Measurements from ENCODE around the gene EDN2.

The EDN2 gene

DNA sequence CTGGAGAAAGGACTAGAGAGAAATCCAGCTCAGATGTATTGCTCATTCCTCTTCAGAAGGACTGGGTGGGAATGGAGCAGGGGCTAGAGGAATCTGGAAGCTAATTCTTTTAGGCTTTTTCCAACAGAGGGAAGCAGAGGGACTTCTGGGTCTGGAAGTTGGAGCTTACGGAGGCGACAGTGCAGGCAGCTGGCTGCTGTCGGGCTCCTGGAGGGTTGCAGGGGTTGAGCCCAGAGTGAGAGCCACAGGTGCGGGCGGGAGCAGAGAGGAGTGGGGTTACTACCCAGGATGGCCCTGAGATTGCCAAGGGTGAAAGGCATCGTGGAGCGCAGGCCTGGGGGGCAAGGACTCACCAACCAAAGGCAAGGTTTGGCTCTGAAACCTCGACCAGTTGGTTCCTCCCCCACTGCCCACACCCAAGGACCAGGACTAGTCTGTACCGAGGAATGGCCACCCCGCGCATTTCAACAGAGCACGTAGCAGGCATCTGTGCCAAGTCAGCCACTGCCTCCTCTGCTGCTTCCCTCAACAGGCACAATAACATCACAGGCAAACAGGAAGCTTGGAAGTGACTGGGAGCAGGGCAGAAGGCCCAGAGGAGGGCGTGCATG, 22.7 kb upstream of the EDN2 start:
- CTCF ChIA-PET: interaction anchor here (0.6 to 5.0 kb wide), 4 partner anchors 9 to 1233 kb away, joined by 3 to 25 read pairs (median 4); no protein-coding TSS in a partner anchor

DNA sequence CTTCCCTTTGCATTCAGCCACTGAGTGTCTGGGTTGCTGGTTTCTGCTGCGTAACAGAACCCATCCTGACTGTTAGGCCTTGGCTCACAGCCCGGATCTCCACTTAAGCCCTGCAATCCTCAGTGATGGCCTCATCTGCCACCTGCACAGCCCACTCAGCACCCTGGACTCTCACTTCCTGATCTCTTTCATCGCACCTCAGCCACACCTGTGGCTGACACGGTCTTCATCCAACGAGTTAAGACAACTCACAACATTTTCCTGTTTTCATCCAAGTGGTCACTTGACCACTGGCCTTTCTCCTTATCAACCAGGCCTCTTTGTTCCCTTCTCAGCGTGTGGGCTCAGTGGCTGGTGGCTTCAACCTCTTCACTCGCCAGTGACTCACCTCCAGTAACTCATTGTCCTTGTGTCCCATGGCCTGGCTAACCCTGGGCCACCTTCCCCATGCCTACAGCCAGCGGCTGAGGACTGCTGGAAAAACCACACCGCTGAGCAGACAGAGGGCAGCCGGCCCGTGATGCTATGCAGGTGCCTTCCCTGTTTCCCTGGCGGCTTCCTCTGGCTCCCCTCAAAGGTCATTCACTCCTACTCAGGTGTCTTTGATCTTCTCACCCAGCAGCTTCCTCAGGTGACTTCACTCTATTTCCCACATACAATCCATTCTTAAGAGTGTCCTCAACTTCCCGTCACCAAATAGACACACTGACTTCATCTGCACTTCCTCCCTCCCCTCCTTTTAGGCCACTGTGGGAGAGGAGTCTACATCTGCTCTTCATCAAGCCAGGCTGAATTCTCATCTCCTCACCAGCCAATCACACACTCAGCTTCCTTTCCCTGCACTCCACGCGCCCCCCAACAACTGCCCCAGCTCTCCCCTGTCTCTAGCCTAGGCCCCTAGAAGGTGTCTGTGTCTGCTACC, 19.9 kb upstream of the EDN2 start:
- H3K9me3 ChIP-seq (ENCODE audit: control insufficient read depth, insufficient read depth, low read depth, low read length): no peaks in the 10 kb centered on the region
- no peak overlapping the region for H3K27ac ChIP-seq (ENCODE audit: extremely low read depth, low read depth, low read length)
- ChIA-PET CTCF (interaction anchor here (0.6 to 5.0 kb wide), 4 partner anchors 9 to 71 kb away, joined by 4 to 25 read pairs (median 8); no protein-coding TSS in a partner anchor), POLR2A (no interaction called here)
- H3K4me3 ChIP-seq (ENCODE audit: low read depth, low read length): no peak overlapping the region
- H3K36me3 ChIP-seq (ENCODE audit: control insufficient read depth in 2 of 2, insufficient read depth in 1 of 2, low read length in 2 of 2): no peaks in the 10 kb centered on the region
- no peaks in the 10 kb centered on the region for H3K4me1 ChIP-seq (ENCODE audit: control insufficient read depth, insufficient read depth, low read length)
- no peak for TF ChIP-seq ZNF544 (tag by site-specific recombination; IDR thresholded peaks at IDR 0.05)
- TF ChIP-seq, protein P1, sequence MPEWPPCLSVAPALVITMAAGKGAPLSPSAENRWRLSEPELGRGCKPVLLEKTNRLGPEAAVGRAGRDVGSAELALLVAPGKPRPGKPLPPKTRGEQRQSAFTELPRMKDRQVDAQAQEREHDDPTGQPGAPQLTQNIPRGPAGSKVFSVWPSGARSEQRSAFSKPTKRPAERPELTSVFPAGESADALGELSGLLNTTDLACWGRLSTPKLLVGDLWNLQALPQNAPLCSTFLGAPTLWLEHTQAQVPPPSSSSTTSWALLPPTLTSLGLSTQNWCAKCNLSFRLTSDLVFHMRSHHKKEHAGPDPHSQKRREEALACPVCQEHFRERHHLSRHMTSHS (tag by site-specific recombination; IDR thresholded peaks at IDR 0.05): no peak
- no peak for TF ChIP-seq ZNF132 (tag by site-specific recombination; IDR thresholded peaks at IDR 0.05; ENCODE audit: borderline replicate concordance)
- no peak for TF ChIP-seq ZNF274 (IDR thresholded peaks at IDR 0.05; ENCODE audit: low read length)
- TF ChIP-seq ZNF274 (tag by site-specific recombination; IDR thresholded peaks at IDR 0.05; ENCODE audit: borderline replicate concordance): no peak
- TF ChIP-seq, protein P2, sequence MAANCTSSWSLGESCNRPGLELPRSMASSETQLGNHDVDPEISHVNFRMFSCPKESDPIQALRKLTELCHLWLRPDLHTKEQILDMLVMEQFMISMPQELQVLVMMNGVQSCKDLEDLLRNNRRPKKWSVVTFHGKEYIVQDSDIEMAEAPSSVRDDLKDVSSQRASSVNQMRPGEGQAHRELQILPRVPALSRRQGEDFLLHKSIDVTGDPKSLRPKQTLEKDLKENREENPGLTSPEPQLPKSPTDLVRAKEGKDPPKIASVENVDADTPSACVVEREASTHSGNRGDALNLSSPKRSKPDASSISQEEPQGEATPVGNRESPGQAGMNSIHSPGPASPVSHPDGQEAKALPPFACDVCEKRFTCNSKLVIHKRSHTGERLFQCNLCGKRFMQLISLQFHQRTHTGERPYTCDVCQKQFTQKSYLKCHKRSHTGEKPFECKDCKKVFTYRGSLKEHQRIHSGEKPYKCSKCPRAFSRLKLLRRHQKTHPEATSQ (tag by site-specific recombination; IDR thresholded peaks at IDR 0.05): no peak
- peak; percentile 75; the same call in 1 of the 2 replicates for TF ChIP-seq ZFP37 (tag by site-specific recombination; IDR thresholded peaks at IDR 0.05)
- TF ChIP-seq KLF16 (tag by site-specific recombination; IDR thresholded peaks at IDR 0.05): no peak
- peak; percentile 65 for TF ChIP-seq ZNF366 (tag by site-specific recombination; conservative IDR thresholded peaks at IDR 0.05)
- TF ChIP-seq ZNF654 (tag by site-specific recombination; IDR thresholded peaks at IDR 0.05; ENCODE audit: low read depth): no peak
- TF ChIP-seq, protein P3, sequence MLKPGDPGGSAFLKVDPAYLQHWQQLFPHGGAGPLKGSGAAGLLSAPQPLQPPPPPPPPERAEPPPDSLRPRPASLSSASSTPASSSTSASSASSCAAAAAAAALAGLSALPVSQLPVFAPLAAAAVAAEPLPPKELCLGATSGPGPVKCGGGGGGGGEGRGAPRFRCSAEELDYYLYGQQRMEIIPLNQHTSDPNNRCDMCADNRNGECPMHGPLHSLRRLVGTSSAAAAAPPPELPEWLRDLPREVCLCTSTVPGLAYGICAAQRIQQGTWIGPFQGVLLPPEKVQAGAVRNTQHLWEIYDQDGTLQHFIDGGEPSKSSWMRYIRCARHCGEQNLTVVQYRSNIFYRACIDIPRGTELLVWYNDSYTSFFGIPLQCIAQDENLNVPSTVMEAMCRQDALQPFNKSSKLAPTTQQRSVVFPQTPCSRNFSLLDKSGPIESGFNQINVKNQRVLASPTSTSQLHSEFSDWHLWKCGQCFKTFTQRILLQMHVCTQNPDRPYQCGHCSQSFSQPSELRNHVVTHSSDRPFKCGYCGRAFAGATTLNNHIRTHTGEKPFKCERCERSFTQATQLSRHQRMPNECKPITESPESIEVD (tag by site-specific recombination; IDR thresholded peaks at IDR 0.05): no peak
- peak; percentile 10; the same call in 1 of the 2 replicates for TF ChIP-seq IKZF3 (tag by site-specific recombination; IDR thresholded peaks at IDR 0.05)
- TF ChIP-seq ZNF354C (tag by site-specific recombination; IDR thresholded peaks at IDR 0.05; ENCODE audit: borderline replicate concordance, low read depth): no peak

More for the DNA sequence above, 22.7 kb upstream of the EDN2 start:
- Histone ChIP-seq H3K36me3 (ENCODE audit: control insufficient read depth in 2 of 2, insufficient read depth in 1 of 2, low read length in 2 of 2) (no peaks in the 10 kb centered on the region), H3K4me3 (ENCODE audit: low read depth, low read length) (no peak overlapping the region), H3K4me1 (ENCODE audit: control insufficient read depth, insufficient read depth, low read length) (no peaks in the 10 kb centered on the region), H3K9me3 (ENCODE audit: control insufficient read depth, insufficient read depth, low read depth, low read length) (no peaks in the 10 kb centered on the region), H3K27ac (ENCODE audit: extremely low read depth, low read depth, low read length) (no peak overlapping the region)
- POLR2A ChIA-PET: no interaction called here
- TF ChIP-seq, protein P4, sequence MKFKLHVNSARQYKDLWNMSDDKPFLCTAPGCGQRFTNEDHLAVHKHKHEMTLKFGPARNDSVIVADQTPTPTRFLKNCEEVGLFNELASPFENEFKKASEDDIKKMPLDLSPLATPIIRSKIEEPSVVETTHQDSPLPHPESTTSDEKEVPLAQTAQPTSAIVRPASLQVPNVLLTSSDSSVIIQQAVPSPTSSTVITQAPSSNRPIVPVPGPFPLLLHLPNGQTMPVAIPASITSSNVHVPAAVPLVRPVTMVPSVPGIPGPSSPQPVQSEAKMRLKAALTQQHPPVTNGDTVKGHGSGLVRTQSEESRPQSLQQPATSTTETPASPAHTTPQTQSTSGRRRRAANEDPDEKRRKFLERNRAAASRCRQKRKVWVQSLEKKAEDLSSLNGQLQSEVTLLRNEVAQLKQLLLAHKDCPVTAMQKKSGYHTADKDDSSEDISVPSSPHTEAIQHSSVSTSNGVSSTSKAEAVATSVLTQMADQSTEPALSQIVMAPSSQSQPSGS (tag by site-specific recombination; IDR thresholded peaks at IDR 0.05; ENCODE audit: low read depth): no peak
- TF ChIP-seq ZSCAN23 (tag by site-specific recombination; IDR thresholded peaks at IDR 0.05) (no peak), HOXD13 (CRISPR knock-in tag; IDR thresholded peaks at IDR 0.05; ENCODE audit: borderline replicate concordance) (no peak), ZBTB20 (tag by site-specific recombination; IDR thresholded peaks at IDR 0.05) (no peak), TCF7L2 (IDR thresholded peaks at IDR 0.05; ENCODE audit: borderline replicate concordance, low read depth, low read length) (no peak), ZNF221 (tag by site-specific recombination; IDR thresholded peaks at IDR 0.05; ENCODE audit: borderline replicate concordance) (no peak), ZNF777 (tag by site-specific recombination; IDR thresholded peaks at IDR 0.05; ENCODE audit: borderline replicate concordance) (no peak), HOXA7 (CRISPR knock-in tag; IDR thresholded peaks at IDR 0.05; ENCODE audit: borderline replicate concordance) (no peak), KLF16 (tag by site-specific recombination; IDR thresholded peaks at IDR 0.05) (no peak), ZNF521 (tag by site-specific recombination; IDR thresholded peaks at IDR 0.05) (no peak), ZNF214 (tag by site-specific recombination; IDR thresholded peaks at IDR 0.05; ENCODE audit: borderline replicate concordance) (no peak), ZNF837 (tag by site-specific recombination; IDR thresholded peaks at IDR 0.05) (no peak), YY2 (tag by site-specific recombination; IDR thresholded peaks at IDR 0.05) (no peak)
- TF ChIP-seq, protein P5, sequence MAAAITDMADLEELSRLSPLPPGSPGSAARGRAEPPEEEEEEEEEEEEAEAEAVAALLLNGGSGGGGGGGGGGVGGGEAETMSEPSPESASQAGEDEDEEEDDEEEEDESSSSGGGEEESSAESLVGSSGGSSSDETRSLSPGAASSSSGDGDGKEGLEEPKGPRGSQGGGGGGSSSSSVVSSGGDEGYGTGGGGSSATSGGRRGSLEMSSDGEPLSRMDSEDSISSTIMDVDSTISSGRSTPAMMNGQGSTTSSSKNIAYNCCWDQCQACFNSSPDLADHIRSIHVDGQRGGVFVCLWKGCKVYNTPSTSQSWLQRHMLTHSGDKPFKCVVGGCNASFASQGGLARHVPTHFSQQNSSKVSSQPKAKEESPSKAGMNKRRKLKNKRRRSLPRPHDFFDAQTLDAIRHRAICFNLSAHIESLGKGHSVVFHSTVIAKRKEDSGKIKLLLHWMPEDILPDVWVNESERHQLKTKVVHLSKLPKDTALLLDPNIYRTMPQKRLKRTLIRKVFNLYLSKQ (tag by site-specific recombination; IDR thresholded peaks at IDR 0.05; ENCODE audit: borderline replicate concordance): no peak
- TF ChIP-seq, protein P6, sequence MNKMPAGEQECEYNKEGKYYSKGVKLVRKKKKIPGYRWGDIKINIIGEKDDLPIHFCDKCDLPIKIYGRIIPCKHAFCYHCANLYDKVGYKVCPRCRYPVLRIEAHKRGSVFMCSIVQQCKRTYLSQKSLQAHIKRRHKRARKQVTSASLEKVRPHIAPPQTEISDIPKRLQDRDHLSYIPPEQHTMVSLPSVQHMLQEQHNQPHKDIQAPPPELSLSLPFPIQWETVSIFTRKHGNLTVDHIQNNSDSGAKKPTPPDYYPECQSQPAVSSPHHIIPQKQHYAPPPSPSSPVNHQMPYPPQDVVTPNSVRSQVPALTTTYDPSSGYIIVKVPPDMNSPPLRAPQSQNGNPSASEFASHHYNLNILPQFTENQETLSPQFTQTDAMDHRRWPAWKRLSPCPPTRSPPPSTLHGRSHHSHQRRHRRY (tag by site-specific recombination; IDR thresholded peaks at IDR 0.05): no peak
- TF ChIP-seq, protein P7, sequence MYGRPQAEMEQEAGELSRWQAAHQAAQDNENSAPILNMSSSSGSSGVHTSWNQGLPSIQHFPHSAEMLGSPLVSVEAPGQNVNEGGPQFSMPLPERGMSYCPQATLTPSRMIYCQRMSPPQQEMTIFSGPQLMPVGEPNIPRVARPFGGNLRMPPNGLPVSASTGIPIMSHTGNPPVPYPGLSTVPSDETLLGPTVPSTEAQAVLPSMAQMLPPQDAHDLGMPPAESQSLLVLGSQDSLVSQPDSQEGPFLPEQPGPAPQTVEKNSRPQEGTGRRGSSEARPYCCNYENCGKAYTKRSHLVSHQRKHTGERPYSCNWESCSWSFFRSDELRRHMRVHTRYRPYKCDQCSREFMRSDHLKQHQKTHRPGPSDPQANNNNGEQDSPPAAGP (tag by site-specific recombination; IDR thresholded peaks at IDR 0.05): no peak

All from HEK293 (cell line).